HAP-1 (cell line): Measurements from ENCODE around the gene GSK3B.

Source experiments
- DNase-seq, 2 experiments: peaks; one replicate each; pipeline ENCODE4 v3.0.0-alpha.2; 2016 to 2020; ENCODE audit warnings: low spot score in 2 of 2
- H3K27me3 ChIP-seq: fragments of 250-450 bp; sonication (Bioruptor Pico); 2 replicates; pipeline ENCODE4 v1.5.1; 2020; ENCODE audit warnings: low read depth, mild to moderate bottlenecking, moderate library complexity
- H3K36me3 ChIP-seq: fragments of 250-450 bp; sonication (Bioruptor Pico); replicated peaks from 2 replicates; pipeline ENCODE4 v1.5.1; 2020; ENCODE audit warnings: mild to moderate bottlenecking
- H3K4me1 ChIP-seq: fragments of 250-450 bp; sonication (Bioruptor Pico); 2 replicates; pipeline ENCODE4 v1.5.1; 2020; ENCODE audit warnings: mild to moderate bottlenecking
- H3K4me3 ChIP-seq: fragments of 250-450 bp; sonication (Bioruptor Pico); 2 replicates; pipeline ENCODE4 v1.5.1; 2020; ENCODE audit warnings: mild to moderate bottlenecking, moderate library complexity
- H3K9me3 ChIP-seq: fragments of 250-450 bp; sonication (Bioruptor Pico); 2 replicates; pipeline ENCODE4 v1.5.1; 2020; ENCODE audit warnings: mild to moderate bottlenecking, moderate library complexity
- in situ Hi-C: fragments of 300-500 bp; cut with MboI; formaldehyde crosslinking; loops from 3 replicates; pipeline ENCODE4 v1.14.3; 2020; ENCODE audit warnings: low sequenced_read_pairs, inconsistent platforms, mixed read lengths

GSK3B gene

GRCh38 chr3:119831941-119832371 lies 262.3 kb downstream of the GSK3B start:
- DNase-seq = no peak
- Histone ChIP-seq H3K9me3 (no peaks in the 10 kb centered on the region), H3K4me3 (no peak overlapping the region), H3K36me3 (no peaks in the 10 kb centered on the region), H3K27me3 (no peaks in the 10 kb centered on the region), H3K4me1 (no peaks in the 10 kb centered on the region)
- in situ Hi-C loops = no loop called here

- no peaks in the 10 kb centered on the region for H3K9me3 ChIP-seq
- H3K4me3 ChIP-seq = no peak overlapping the region
- no peaks in the 10 kb centered on the region for H3K27me3 ChIP-seq
- H3K4me1 ChIP-seq = no peaks in the 10 kb centered on the region
- no peaks in the 10 kb centered on the region for H3K36me3 ChIP-seq
- in situ Hi-C loops = no loop called here
- peak in 1 of 2 experiments; percentile 27 for DNase-seq
These were observed 263.2 kb downstream of the GSK3B start for GRCh38 chr3:119831022-119831421.

- Histone ChIP-seq H3K36me3 (no peaks in the 10 kb centered on the region), H3K4me1 (no peaks in the 10 kb centered on the region), H3K4me3 (no peak overlapping the region), H3K9me3 (no peaks in the 10 kb centered on the region), H3K27me3 (no peaks in the 10 kb centered on the region)
- in situ Hi-C loops = no loop called here
- DNase-seq = no peak
These were observed 264.8 kb downstream of the GSK3B start for GRCh38 chr3:119829420-119829819.

GRCh38 chr3:119826711-119827608 lies 267.3 kb downstream of the GSK3B start:
- H3K9me3 ChIP-seq = no peaks in the 10 kb centered on the region
- H3K4me1 ChIP-seq = no peaks in the 10 kb centered on the region
- no peaks in the 10 kb centered on the region for H3K36me3 ChIP-seq
- no peaks in the 10 kb centered on the region for H3K27me3 ChIP-seq
- H3K4me3 ChIP-seq = no peak overlapping the region
- in situ Hi-C loops = no loop called here
- DNase-seq = no peak

- Histone ChIP-seq H3K36me3 (no peaks in the 10 kb centered on the region), H3K4me3 (no peak overlapping the region), H3K9me3 (no peaks in the 10 kb centered on the region), H3K4me1 (no peaks in the 10 kb centered on the region), H3K27me3 (no peaks in the 10 kb centered on the region)
- DNase-seq = no peak
- in situ Hi-C loops = no loop called here
These were observed 268.4 kb downstream of the GSK3B start for GRCh38 chr3:119825820-119826219.

- Histone ChIP-seq H3K27me3 (no peaks in the 10 kb centered on the region), H3K9me3 (no peaks in the 10 kb centered on the region), H3K4me3 (no peak overlapping the region), H3K36me3 (no peaks in the 10 kb centered on the region), H3K4me1 (no peaks in the 10 kb centered on the region)
- in situ Hi-C loops = no loop called here
- no peak for DNase-seq
These were observed 274.4 kb downstream of the GSK3B start for GRCh38 chr3:119819806-119820205.

DNA sequence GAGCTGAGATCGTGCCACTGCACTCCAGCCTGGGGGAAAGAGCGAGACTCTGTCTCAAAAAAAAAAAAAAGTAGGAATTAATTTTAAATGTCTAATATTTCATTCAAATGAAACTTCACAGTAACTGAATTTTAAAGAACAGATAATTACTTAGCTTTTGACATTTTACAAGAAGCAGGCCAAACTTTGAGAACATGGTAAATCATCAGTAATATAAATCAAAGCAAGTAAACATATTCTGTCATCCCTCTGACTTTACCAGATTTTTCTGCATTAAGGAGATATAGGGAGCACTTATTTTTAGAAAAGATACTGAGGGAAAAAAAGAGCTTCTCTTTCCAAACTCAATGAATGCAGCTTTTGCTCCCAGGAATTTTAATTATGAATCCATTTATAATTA lies 275.3 kb downstream of the GSK3B start:
- Histone ChIP-seq H3K9me3 (no peaks in the 10 kb centered on the region), H3K4me1 (no peaks in the 10 kb centered on the region), H3K27me3 (no peaks in the 10 kb centered on the region), H3K4me3 (no peak overlapping the region), H3K36me3 (no peaks in the 10 kb centered on the region)
- in situ Hi-C loops = no loop called here
- no peak for DNase-seq

GRCh38 chr3:119817583-119818363 lies 276.5 kb downstream of the GSK3B start:
- H3K4me3 ChIP-seq = no peak overlapping the region
- no peak for DNase-seq
- H3K9me3 ChIP-seq = no peaks in the 10 kb centered on the region
- H3K36me3 ChIP-seq = no peaks in the 10 kb centered on the region
- H3K4me1 ChIP-seq = no peaks in the 10 kb centered on the region
- no peaks in the 10 kb centered on the region for H3K27me3 ChIP-seq
- in situ Hi-C loops = no loop called here

- DNase-seq = no peak
- H3K27me3 ChIP-seq = no peaks in the 10 kb centered on the region
- no peaks in the 10 kb centered on the region for H3K4me1 ChIP-seq
- H3K9me3 ChIP-seq = no peaks in the 10 kb centered on the region
- in situ Hi-C loops = no loop called here
- no peak overlapping the region for H3K4me3 ChIP-seq
- H3K36me3 ChIP-seq = no peaks in the 10 kb centered on the region
These were observed 277.2 kb downstream of the GSK3B start for GRCh38 chr3:119817071-119817470.

GRCh38 chr3:119815716-119816115 lies 278.5 kb downstream of the GSK3B start:
- H3K4me1 ChIP-seq = no peaks in the 10 kb centered on the region
- H3K4me3 ChIP-seq = no peak overlapping the region
- H3K27me3 ChIP-seq = no peaks in the 10 kb centered on the region
- in situ Hi-C loops = no loop called here
- DNase-seq = no peak
- H3K36me3 ChIP-seq = no peaks in the 10 kb centered on the region
- H3K9me3 ChIP-seq = no peaks in the 10 kb centered on the region

DNA sequence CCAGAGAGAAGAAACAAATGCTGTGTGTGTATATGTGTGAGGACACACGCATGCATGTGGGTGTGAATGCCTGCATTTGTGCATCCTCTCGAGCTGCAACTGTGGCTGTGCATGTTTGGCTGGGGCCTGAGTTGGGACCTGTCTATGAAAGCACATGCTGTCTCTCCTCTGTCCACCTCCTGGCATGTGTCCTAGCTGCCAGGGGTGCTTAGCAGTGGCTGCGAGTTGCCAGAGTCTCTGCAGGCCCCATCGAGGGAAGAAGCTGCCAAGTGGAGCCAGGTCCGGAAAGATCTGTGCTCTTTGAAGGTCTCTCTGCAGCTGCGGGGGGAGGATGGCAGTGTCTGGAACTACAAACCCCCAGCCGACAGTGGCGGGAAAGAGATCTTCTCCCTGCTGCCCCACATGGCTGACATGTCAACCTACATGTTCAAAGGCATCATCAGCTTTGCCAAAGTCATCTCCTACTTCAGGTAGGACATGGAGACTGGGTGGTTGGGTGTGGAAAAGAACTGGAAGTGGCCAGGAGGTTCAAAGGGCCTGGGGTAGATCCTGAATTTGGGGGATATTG lies 281.7 kb downstream of the GSK3B start:
- Histone ChIP-seq H3K27me3 (no peaks in the 10 kb centered on the region), H3K4me1 (no peaks in the 10 kb centered on the region), H3K36me3 (no peaks in the 10 kb centered on the region), H3K9me3 (no peaks in the 10 kb centered on the region), H3K4me3 (no peak overlapping the region)
- no peak for DNase-seq
- in situ Hi-C loops = no loop called here

DNA sequence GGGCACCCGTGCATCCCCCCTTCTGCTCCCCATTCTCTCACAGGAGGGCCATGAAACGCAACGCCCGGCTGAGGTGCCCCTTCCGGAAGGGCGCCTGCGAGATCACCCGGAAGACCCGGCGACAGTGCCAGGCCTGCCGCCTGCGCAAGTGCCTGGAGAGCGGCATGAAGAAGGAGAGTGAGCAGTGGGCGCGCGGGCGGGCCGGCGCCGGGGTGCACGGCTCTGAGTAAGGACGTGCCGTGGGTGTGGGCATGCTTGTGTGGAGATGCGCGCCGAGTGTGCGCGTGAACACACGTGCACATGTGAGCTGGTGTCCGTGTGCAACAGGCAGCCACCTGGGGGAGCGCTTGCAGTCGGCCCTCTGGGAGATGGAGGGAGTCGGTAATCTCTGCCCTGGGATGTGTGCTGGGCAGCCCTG lies 284.2 kb downstream of the GSK3B start:
- in situ Hi-C loops = no loop called here
- no peak overlapping the region for H3K4me3 ChIP-seq
- H3K9me3 ChIP-seq = no peaks in the 10 kb centered on the region
- H3K27me3 ChIP-seq = no peaks in the 10 kb centered on the region
- no peaks in the 10 kb centered on the region for H3K4me1 ChIP-seq
- no peaks in the 10 kb centered on the region for H3K36me3 ChIP-seq
- DNase-seq = no peak

DNA sequence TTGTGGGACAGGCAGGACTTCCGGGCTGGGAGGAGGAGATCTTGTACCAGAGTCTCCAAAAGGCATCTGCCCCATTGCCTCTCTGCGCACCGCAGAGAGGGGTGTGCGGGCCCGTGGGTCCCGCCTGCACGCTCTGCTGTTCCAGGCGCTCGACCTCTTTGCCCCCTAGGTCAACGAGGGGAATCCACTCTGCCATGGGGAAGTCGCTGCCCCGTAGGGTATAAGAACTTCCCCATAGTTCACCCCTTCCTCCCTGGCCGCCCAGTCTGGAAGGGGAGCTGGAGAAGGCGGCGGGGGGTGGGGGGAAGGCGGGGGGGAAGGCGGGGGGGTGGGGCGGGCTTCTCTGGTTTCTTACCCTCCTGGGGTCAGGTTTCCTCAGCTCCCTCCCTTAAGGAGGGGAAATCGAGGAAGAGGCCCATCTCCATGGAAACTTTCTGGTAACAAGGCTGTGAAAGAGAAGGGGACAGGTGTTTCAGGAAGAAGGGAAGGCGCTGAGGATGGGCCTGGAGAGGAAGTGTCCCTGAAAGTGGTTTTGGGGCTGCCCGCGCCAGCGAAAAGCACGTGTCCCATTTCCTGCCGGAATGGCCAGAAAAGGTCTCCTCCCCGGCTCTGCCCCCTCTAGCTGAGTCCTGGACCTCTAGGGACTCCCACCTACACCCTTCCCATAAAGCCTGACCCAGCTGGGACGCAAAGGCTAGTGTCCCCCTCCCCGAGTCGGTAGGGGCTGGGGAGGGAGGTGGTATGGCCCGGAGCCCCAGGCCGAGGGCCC lies 284.8 kb downstream of the GSK3B start:
- in situ Hi-C loops = no loop called here
- no peaks in the 10 kb centered on the region for H3K27me3 ChIP-seq
- H3K4me3 ChIP-seq = no peak overlapping the region
- no peak for DNase-seq
- no peaks in the 10 kb centered on the region for H3K36me3 ChIP-seq
- H3K4me1 ChIP-seq = no peaks in the 10 kb centered on the region
- no peaks in the 10 kb centered on the region for H3K9me3 ChIP-seq
